HG03342 (cell line): Measurements from ENCODE around the gene RMRP.
A peak's percentile ranks its signal among the peaks of the same experiment; 100 is the strongest.
"Not testable (repeated sequence)": the region's sequence is repeated elsewhere in the genome, so short reads cannot be mapped to it uniquely, and the experiment has no call there.

Source experiments
- ATAC-seq: cut with Tn5 transposase; IDR thresholded peaks from one replicate; pipeline ENCODE4 v1.9.1; 2021; ENCODE audit warnings: mild to moderate bottlenecking, moderate library complexity; ENCODE audit not compliant: unreplicated experiment

The RMRP gene

GRCh38 chr9:35646533-35647265 is 11.1 kb downstream of the RMRP start:
- ATAC-seq, result peak; percentile 85

- no peak for ATAC-seq
Measured at GRCh38 chr9:35646153-35646532, 11.7 kb downstream of the RMRP start.

- ATAC-seq, result not testable (repeated sequence)
Measured at GRCh38 chr9:35645736-35646135, 12.1 kb downstream of the RMRP start.

GRCh38 chr9:35643046-35643445 is 14.8 kb downstream of the RMRP start:
- no peak for ATAC-seq

GRCh38 chr9:35641478-35641877 is 16.3 kb downstream of the RMRP start:
- ATAC-seq, result not testable (repeated sequence)

- ATAC-seq, result not testable (repeated sequence)
Measured at GRCh38 chr9:35640431-35640830, 17.4 kb downstream of the RMRP start.

- no peak for ATAC-seq
Measured at GRCh38 chr9:35639631-35640030, 18.2 kb downstream of the RMRP start.

- ATAC-seq, result not testable (repeated sequence)
Measured at GRCh38 chr9:35639225-35639624, 18.6 kb downstream of the RMRP start.

- ATAC-seq, result not testable (repeated sequence)
Measured at GRCh38 chr9:35638751-35639150, 19.1 kb downstream of the RMRP start.

GRCh38 chr9:35637427-35637955 is 20.3 kb downstream of the RMRP start:
- not testable (repeated sequence) for ATAC-seq

- not testable (repeated sequence) for ATAC-seq
Measured at GRCh38 chr9:35636877-35637246, 21.0 kb downstream of the RMRP start.

- ATAC-seq, result no peak
Measured at GRCh38 chr9:35636135-35636876, 21.5 kb downstream of the RMRP start.

GRCh38 chr9:35635730-35636129 is 22.1 kb downstream of the RMRP start:
- ATAC-seq, result no peak

GRCh38 chr9:35629597-35629996 is 28.2 kb downstream of the RMRP start:
- no peak for ATAC-seq

- no peak for ATAC-seq
Measured at GRCh38 chr9:35628389-35628991, 29.3 kb downstream of the RMRP start.

- ATAC-seq, result no peak
Measured at GRCh38 chr9:35627575-35627974, 30.2 kb downstream of the RMRP start.

- ATAC-seq, result peak; percentile 51
Measured at GRCh38 chr9:35619800-35620158, 38.0 kb downstream of the RMRP start.

- ATAC-seq, result peak; percentile 34
Measured at GRCh38 chr9:35618854-35619799, 38.7 kb downstream of the RMRP start.

- no peak for ATAC-seq
Measured at GRCh38 chr9:35618325-35618727, 39.5 kb downstream of the RMRP start, which contains the start of gene CD72. TSS of gene CD72 (minus strand) at chr9:35618413. CDS start at chr9:35618303, 110 bp downstream.

GRCh38 chr9:35617548-35617947 is 40.3 kb downstream of the RMRP start:
- no peak for ATAC-seq
